IPS-18a (cell line): ENCODE measurements around the gene SERBP1.
"Not testable (repeated sequence)": the region's sequence is repeated elsewhere in the genome, so short reads cannot be mapped to it uniquely, and the experiment has no call there.

ENCODE experiments used
- H3K27ac ChIP-seq: one replicate; pipeline ENCODE4 v1.5.1; 2013; ENCODE audit warnings: low read length
- H3K27me3 ChIP-seq: one replicate; pipeline ENCODE4 v1.6.1; 2013; ENCODE audit warnings: mild to moderate bottlenecking, low read length; ENCODE audit not compliant: control insufficient read depth, insufficient read depth
- H3K36me3 ChIP-seq: one replicate; pipeline ENCODE4 v1.6.1; 2013; ENCODE audit warnings: low read depth, low read length; ENCODE audit not compliant: control insufficient read depth
- H3K4me1 ChIP-seq: one replicate; pipeline ENCODE4 v1.6.1; 2013; ENCODE audit warnings: low read depth, low read length; ENCODE audit not compliant: control insufficient read depth
- H3K4me3 ChIP-seq: one replicate; pipeline ENCODE4 v1.5.1; 2013; ENCODE audit warnings: low read length
- H3K9ac ChIP-seq: one replicate; pipeline ENCODE4 v1.6.1; 2013; ENCODE audit warnings: mild to moderate bottlenecking, low read length, moderate library complexity
- H3K9me3 ChIP-seq: one replicate; pipeline ENCODE4 v1.6.1; 2013; ENCODE audit warnings: low read depth, low read length; ENCODE audit not compliant: control insufficient read depth

Gene SERBP1

GRCh38 chr1:67401443-67401842 is 28.8 kb downstream of the SERBP1 start:
- H3K9me3 ChIP-seq = no peaks in the 10 kb centered on the region
- no peak overlapping the region for H3K27ac ChIP-seq

DNA sequence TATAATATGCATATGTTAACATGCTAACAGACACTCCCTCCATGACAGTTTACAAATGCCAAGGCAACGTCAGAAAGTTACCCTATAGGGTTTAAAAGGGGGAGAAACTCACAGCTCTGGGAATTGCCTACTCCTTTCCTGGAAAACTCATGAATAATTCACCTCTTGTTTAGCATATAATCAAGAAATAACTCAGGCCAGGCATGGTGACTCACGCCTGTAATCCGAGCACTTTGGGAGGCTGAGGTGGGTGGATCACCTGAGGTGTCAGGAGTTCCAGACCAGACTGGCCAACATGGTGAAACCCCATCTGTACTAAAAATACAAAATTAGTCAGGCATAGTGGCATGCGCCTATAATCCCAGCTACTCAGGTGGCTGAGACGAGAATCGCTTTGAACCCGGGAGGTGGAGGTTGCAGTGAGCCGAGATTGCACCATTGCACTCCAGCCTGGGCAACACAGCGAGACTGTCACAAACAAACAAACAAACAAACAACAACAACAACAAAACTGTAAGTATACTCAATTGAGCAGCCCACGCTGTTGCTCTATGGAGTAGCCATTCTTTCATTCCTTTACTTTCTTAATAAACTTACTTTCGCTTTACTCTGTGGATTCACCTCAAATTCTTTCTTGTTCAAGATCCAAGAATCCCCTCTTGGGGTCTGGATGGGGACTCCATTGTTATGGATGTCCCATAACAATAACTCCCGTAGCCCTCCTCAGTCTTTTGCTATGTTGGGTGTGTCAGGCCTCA is 30.0 kb downstream of the SERBP1 start:
- not testable (repeated sequence) for H3K27ac ChIP-seq, H3K9ac ChIP-seq, H3K9me3 ChIP-seq, H3K4me3 ChIP-seq, H3K36me3 ChIP-seq, H3K27me3 ChIP-seq
- peaks cover 17% of the 10 kb centered on the region for H3K4me1 ChIP-seq

More at GRCh38 chr1:67401443-67401842, 28.8 kb downstream of the SERBP1 start:
- no peaks in the 10 kb centered on the region for H3K27me3 ChIP-seq
- H3K36me3 ChIP-seq = peaks cover 2% of the 10 kb centered on the region
- peaks cover 17% of the 10 kb centered on the region for H3K4me1 ChIP-seq
- no peak overlapping the region for H3K4me3 ChIP-seq
- no peak overlapping the region for H3K9ac ChIP-seq

- Histone ChIP-seq H3K27me3 (no peaks in the 10 kb centered on the region), H3K4me3 (no peak overlapping the region), H3K4me1 (peaks cover 17% of the 10 kb centered on the region), H3K9me3 (no peaks in the 10 kb centered on the region), H3K36me3 (peaks cover 2% of the 10 kb centered on the region), H3K9ac (no peak overlapping the region), H3K27ac (no peak overlapping the region)
These were observed 30.8 kb downstream of the SERBP1 start for GRCh38 chr1:67399199-67399993.

DNA sequence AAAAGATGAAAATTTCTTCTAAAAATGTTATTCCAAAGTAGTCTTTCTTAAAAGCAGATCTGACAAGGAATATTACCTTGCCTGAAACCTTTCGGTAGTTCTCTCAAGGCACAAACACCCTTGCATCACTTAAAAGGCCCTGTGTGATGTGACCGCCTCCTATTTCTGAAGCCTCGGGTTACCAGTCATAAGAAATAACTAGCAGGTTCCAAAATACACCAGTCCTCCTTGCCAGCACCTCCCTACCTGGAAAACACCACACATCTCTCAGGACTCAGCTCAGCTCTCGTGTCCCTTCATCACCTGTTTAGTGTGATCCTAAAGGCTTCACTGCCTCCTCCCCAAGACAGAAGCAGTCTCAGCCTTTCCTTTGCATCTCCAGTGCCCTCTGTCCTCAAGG is 35.7 kb downstream of the SERBP1 start:
- Histone ChIP-seq H3K27me3 (no peaks in the 10 kb centered on the region), H3K9me3 (no peaks in the 10 kb centered on the region), H3K27ac (no peak overlapping the region), H3K4me1 (peaks cover 25% of the 10 kb centered on the region), H3K9ac (no peak overlapping the region), H3K4me3 (no peak overlapping the region), H3K36me3 (peaks cover 2% of the 10 kb centered on the region)

- Histone ChIP-seq H3K9ac (no peak overlapping the region), H3K27me3 (no peaks in the 10 kb centered on the region), H3K36me3 (peaks cover 2% of the 10 kb centered on the region), H3K27ac (no peak overlapping the region), H3K4me3 (no peak overlapping the region), H3K4me1 (peaks cover 22% of the 10 kb centered on the region), H3K9me3 (no peaks in the 10 kb centered on the region)
These were observed 36.5 kb downstream of the SERBP1 start for GRCh38 chr1:67393737-67394136.

DNA sequence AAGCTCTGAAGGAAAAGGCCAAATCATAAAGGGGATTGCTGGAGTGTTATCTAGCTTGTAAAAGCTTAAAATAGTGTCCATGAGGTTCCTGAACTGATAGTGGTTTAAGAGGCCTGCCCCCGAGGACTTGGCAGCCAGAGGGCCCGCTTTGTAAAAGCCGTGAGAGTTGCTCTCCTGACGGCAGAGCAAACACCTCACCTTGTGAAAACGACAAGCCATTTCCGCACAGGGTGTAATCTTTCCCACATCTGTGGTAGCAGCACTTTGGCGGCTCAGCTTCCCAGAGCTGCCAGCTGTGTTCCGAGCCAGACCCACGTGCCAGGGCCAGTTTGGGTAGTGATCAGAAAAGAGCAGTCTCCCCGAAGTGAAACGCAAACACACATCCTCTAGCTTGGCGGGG is 37.0 kb downstream of the SERBP1 start:
- no peak overlapping the region for H3K4me3 ChIP-seq
- no peak overlapping the region for H3K9ac ChIP-seq
- H3K27ac ChIP-seq = no peak overlapping the region
- H3K27me3 ChIP-seq = no peaks in the 10 kb centered on the region
- H3K4me1 ChIP-seq = peaks cover 21% of the 10 kb centered on the region
- no peaks in the 10 kb centered on the region for H3K9me3 ChIP-seq
- H3K36me3 ChIP-seq = peaks cover 2% of the 10 kb centered on the region

GRCh38 chr1:67390041-67390887 is 39.9 kb downstream of the SERBP1 start:
- H3K36me3 ChIP-seq = no peaks in the 10 kb centered on the region
- H3K9ac ChIP-seq = no peak overlapping the region
- H3K9me3 ChIP-seq = no peaks in the 10 kb centered on the region
- H3K27me3 ChIP-seq = no peaks in the 10 kb centered on the region
- no peak overlapping the region for H3K27ac ChIP-seq
- peaks cover 21% of the 10 kb centered on the region for H3K4me1 ChIP-seq
- no peak overlapping the region for H3K4me3 ChIP-seq

DNA sequence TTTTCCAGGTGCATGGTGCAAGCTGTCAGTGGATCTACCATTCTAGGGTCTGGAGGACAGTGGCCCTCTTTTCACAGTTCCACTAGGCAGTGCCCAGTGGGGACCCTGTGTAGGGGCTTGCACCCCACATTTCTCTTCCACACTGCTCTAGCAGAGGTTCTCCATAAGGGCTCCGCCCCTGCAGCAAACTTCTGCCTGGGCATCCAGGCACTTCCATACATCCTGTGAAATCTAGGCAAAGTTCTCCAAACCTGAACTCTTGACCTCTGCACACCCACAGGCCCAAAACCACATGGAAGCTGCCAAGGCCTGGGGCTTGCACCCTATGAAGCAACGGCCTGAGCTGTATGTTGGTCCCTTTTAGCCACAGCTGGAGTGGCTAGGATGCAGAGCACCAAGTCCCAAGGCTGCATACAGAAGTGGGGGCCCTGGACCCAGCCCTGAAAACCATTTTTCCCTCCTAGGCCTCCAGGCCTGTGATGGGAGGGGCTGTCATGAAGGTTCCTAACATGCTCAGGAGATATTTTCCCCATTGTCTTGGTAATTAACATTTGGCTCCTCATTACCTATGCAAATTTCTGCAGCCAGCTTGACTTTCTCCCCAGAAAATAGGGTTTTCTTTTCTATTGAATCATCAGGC is 46.1 kb downstream of the SERBP1 start:
- Histone ChIP-seq H3K9me3 (peaks cover 7% of the 10 kb centered on the region), H3K4me3 (no peak overlapping the region)

GRCh38 chr1:67382292-67382691 is 47.9 kb downstream of the SERBP1 start:
- no peaks in the 10 kb centered on the region for H3K36me3 ChIP-seq
- no peak overlapping the region for H3K27ac ChIP-seq
- H3K27me3 ChIP-seq = no peaks in the 10 kb centered on the region
- H3K9me3 ChIP-seq = peaks cover 7% of the 10 kb centered on the region
- no peaks in the 10 kb centered on the region for H3K4me1 ChIP-seq
- H3K4me3 ChIP-seq = no peak overlapping the region
- H3K9ac ChIP-seq = no peak overlapping the region

More for the DNA sequence above, 46.1 kb downstream of the SERBP1 start:
- Histone ChIP-seq H3K9ac (no peak overlapping the region), H3K4me1 (peaks cover under 1% of the 10 kb centered on the region), H3K27me3 (no peaks in the 10 kb centered on the region), H3K36me3 (no peaks in the 10 kb centered on the region), H3K27ac (no peak overlapping the region)

DNA sequence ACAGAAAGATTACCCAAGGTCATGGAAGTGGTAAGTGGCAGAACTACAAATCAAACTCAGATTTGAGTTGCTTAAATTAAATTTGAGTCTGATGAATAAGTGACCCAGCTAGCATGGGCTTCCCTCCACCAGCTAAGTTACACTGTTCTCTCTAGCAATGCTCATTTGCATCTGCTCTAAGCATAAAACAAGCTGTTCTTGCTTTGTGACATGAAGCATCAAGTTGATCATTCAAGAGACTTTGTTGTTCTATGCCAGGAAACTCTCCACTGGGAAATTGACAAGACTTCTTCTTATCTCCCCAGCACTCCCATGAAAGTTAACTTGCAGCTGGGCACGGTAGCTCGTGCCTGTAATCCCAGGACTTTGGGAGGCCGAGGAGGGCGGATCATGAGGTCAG is 49.0 kb downstream of the SERBP1 start:
- Histone ChIP-seq H3K27me3 (no peaks in the 10 kb centered on the region), H3K4me3 (no peak overlapping the region), H3K27ac (no peak overlapping the region), H3K9me3 (peaks cover 7% of the 10 kb centered on the region), H3K4me1 (no peaks in the 10 kb centered on the region), H3K36me3 (no peaks in the 10 kb centered on the region), H3K9ac (no peak overlapping the region)

GRCh38 chr1:67377253-67377652 is 52.9 kb downstream of the SERBP1 start:
- no peaks in the 10 kb centered on the region for H3K9me3 ChIP-seq
- no peaks in the 10 kb centered on the region for H3K36me3 ChIP-seq
- no peaks in the 10 kb centered on the region for H3K4me1 ChIP-seq
- no peak overlapping the region for H3K9ac ChIP-seq
- H3K27ac ChIP-seq = no peak overlapping the region
- no peaks in the 10 kb centered on the region for H3K27me3 ChIP-seq
- no peak overlapping the region for H3K4me3 ChIP-seq
